Lung microvascular endothelial cell (primary cell): Measurements from ENCODE around the gene GRB10. TPM values are rescaled to one million over a fixed set of nuclear protein-coding genes. Genes with fewer than 3 reads are reported as not detected.

Source experiments
- DNase-seq, 2 donors: peaks; one replicate each; pipeline versions ENCODE4 v3.0.0 to v3.0.0-alpha.2; 2010; ENCODE audit warnings: low read depth in 2 of 2
- total RNA-seq: library from RNA; depleted of rRNA; stranded (reverse); fragments of >200 nt; gene quantifications from 2 replicates; pipeline ENCODE4 v1.2.1, GENCODE V29; 2014

The GRB10 gene
- total RNA-seq, 1 donor from 2014 or later, result 59.9 TPM

DNA sequence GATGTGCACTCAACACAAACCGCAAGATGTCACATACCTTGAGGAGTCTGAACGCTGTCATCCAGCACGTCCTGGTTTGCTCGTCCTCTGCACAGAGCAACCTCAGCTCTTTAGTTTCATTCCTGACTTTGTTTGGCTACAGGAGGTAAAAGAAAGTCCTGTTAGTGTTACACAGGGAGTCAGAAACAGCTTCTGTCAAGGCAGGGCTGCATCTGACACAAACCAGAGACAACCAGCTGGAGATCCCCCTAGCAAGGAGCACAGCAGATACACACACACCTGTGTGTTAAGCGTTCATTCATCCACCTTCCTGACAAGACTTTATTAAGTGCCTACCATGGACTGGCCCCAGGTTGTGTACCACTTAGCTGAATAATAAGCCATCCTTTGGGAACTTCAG lies 170.0 kb downstream of the GRB10 start:
- DNase-seq, result no peak

DNA sequence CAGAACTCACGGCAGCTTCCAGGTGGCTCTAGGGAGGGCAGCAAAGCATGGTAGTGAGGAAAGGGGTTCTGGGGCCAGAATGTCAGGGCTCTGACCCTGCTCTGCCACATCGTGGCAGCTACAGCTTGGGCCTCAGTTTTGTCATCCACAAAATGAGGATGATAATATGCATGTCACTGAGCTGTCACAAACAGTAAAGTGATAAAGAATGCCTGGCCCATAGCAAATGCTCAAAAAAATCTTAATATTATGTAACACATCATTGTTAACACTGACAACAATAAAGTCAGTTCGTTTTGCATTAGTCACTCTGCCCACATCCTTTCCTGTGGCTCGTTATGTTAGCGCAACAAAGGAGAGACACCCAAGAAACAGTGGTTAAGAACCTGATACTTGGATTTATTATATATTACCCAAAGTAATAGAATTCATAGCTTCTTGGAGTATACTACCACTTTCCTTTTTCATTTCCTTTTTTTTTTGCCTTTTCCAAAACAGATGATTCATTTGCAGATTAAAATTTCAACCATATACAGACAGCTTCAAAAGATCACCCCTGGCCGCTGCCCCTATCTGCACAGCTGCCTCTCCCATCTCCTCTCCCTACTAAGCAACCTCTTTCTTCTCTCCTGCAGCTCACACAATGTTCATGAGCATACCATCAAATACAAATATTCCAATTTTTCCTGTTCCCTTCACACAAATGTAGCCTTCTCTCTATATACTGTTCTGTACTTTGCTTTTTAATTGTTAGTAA lies 172.0 kb downstream of the GRB10 start:
- DNase-seq, result peak; percentile 22 to 79

DNA sequence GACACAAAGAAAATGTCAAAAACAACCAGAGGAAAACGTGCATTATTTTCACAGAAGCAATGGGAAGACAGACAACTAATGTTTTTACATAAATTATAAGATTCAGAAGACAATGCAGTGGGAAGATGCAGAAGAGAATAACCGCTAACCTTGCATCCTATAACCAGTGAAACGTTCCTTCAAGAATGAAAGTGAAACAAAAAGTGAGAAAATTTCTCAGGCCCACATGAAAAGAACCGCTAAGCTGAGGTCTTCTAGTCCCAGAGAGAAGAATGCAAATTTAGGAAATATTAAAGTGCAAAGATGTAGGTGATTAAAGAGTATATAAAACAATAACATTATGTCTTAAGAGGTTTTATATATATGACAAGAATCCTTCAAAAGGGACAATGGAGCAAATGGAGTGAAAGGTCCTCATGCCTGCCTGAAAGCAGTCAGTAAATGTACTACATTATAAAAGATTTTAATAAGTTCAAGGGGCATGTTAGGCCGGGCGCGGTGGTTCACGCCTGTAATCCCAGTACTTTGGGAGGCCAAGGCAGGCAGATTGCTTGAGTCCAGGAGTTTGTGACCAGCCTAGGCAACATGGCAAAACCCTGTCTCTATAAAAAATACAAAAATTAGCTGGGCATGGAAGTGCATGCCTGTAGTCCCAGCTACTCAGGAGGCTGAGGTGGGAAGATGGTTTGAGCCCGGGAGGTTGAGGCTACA lies 174.3 kb downstream of the GRB10 start:
- no peak for DNase-seq

DNA sequence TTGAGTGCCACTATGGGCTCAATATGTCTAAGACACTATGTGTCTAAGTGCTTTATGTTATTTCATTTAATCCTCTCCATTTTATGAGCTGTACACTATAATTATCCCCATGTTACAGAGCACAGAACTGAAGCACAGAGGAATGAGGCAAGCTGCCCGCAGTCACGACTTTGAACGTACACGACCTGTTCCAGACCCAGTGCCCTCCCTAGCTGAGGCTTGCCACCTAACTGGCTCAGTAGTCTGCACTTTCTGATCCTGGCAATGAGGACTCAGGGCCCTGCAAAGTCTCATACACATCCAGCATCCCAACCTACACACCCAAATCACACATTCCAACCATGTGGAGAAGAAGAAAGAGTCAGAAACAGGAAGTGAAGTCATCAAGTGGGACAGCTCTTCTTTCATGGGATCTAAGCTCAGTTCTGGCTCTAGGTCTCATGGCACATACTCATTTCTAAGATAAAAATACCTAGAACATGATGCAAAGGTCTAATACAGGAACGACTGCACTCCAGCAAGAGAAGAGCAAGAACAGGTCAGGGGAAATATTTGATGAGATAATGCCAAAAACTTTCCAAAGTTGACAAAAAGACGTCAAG lies 175.1 kb downstream of the GRB10 start:
- no peak for DNase-seq

DNA sequence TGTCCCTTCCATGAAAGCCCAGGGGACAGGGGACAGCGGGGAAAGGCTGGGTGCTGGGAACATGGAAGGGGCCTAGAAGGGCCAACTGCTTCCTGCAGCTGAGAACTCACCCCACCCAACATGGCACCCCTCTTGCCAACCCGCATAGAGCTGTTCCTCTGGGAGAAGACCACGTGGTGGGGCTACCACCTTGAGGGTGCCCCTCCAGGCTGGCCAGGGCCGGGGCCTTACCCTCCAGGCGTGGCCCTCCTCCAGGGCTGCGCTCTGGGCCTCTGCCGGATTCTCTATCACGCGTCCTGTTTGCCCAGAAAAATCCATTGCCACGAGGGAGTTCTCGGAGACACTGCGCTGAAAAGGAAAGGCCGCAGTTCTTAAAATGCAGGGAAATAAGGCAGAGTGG lies 177.6 kb downstream of the GRB10 start:
- DNase-seq, result no peak

DNA sequence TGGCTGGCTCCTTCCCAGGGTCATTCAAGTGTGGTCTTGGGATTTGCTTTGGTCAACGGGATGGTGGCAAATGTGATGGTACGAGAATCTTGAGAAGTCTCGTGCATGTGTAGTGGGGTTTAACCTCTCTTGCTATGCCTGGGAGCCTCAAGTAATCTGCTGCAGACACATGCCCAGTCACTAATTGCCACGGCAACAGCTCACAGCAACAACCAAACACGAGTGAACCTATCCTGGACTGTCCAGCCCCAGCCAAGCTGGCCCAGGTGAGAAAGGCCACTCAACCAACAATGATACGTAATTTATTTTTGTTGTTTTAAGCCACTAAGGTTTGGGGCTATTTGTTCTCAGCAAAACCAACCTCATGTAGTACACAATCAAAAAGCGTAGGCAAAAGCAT lies 179.4 kb downstream of the GRB10 start:
- DNase-seq, result peak in 1 of 2 donors; percentile 31

DNA sequence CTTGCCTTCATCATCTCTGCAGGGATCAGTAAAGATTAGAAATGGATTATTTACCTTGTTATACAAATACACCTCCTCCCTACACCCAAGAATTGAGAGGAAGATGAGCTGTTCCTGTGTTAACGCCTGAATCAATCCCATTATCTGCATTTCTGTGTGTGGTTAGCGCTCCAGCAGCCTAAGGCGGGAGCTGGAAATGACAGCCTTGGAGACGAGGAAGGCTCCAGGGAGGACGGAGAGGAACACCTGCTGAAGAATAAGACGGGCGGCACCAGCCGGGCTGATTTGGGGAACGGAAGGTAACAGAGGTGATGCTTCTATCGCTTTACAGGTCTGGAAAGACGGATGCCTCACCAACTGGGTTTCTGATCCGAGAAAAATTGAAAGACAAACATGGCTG lies 183.3 kb downstream of the GRB10 start:
- no peak for DNase-seq

DNA sequence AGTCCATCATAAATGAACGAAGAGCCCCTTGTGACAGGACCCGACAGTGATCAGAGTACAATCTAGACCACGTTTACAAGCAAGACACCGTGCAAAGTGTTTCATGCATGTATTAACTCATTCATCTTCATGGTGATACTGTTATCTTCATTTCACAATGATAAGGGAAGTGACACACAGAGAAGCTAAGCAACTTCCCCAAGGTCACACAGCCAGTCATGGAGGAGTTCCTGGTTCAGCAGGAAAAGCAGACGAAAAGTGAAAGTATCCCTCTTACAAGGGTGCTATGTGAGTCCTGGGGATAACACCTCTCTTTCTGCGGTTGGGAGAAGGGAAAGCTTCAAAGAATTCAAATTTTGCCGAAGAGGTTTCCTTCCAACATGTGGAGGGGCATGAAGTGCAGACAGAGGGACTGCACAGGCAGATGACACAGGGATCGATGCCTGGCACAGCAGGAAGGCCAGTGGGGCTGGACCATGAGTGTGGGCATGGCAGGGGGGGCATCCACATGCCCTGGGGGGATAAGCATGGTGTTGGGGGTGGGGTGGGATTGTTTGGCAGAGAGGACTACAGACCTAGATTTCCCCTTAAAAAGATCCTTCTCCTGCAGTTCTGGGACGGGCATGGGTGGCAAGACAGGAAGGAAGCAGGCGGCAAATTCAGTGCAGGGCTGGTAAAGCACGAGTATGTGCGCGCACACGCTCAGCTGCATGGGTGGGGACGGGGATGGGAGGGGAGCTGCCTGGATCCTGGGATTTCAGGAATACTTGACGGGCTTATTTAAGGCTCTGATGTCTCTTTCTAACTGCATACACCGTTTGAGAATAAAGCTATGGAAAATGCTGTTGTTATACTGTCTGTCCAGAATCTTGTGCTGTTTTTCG lies 184.0 kb downstream of the GRB10 start:
- no peak for DNase-seq

DNA sequence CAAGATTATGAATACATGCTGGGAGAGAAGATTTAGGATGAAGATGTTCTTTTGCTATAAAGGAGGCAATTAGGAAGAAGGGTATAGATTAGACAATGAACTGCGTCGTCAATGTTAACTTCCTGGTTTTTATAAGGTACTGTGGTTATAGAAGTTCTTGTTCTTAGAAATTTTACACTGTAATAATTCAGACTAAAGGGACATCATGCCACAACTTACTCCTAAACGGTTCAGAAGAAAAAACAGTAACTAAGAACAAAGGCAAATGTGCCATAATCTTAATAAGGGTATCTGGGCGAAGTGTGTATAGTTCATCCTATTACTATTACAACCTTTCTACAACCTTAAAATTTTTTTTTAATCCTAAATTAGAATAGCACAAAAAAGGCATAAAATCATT lies 186.2 kb downstream of the GRB10 start:
- no peak for DNase-seq

DNA sequence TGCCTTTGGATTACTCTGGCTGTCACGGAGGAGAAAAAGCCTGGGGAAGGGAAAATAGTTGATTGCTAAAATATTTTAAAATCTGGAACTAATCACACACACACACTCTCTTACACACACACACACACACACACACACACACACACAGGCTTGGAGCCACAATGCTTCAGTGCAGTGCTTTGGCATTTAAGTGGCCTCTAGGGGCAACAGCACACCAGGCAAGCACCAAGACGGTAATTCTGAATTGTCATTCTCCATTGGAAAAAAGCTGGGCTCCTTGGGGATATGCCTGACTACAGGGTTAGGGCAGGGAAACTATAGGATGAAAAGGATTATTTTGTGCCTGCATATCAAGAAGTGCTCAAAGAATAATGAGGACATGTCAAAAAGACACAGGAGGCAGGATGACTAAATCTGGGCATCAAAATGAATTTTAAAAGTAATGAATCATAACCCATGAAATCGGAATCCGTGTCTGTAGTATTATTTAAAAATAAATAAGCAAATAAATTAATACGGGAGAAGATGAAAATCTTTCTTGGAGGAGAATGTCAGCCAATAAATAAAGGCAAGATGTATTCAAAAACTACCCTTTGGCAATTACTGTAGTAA lies 187.1 kb downstream of the GRB10 start:
- peak; percentile 64 to 72 for DNase-seq

DNA sequence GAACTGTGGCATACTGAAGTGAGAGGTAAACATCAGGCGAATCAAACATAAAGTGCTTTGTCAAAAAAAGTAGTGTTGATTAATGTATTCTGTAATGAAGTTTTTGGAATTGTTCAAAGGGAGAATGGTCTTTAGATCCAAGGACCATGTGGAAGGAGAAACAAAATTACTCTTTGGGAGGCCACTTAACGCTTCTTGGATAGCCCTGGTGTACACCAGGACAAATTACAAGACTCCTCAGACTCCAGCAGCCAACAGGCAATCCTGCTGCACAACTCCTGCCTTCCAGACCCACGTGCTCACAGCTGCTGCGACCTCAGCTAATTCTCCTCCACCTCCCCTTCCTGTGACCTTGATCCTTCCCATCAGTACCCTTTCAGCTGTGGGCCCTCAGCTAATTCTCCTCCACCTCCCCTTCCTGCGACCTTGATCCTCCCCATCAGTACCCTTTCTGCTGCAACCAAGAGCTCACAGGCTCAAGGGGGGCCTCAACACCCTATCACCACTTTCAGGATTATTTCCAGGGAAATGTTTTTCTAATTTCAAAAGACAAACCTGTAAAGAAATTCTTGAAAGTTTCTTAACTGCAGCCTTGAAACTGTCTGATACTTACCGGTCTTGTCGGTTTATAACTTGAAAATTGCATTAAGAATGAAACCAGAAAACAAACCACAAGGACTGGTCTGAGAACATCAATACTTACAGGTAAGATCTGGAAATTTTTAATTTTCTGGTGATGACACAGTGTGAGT lies 187.8 kb downstream of the GRB10 start:
- no peak for DNase-seq

DNA sequence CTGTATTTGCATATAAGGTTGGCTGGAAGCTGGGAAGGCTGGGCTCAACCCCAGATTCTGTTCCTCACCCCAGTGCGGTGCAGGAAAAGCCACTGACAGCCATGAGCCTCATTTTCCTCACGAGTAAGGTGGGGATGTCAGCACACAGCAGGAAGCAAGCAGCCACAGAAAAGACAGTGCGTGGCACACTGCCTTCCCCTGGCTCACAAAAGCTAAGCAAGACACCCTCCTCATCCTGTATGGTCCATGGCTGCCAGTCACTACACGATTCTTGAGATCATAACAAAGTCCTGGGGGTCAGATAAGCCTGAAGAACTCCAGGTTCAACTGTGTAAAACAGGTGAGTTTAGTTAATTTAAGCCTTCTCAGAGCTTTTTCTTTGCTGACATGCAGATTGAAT lies 188.6 kb downstream of the GRB10 start:
- no peak for DNase-seq

DNA sequence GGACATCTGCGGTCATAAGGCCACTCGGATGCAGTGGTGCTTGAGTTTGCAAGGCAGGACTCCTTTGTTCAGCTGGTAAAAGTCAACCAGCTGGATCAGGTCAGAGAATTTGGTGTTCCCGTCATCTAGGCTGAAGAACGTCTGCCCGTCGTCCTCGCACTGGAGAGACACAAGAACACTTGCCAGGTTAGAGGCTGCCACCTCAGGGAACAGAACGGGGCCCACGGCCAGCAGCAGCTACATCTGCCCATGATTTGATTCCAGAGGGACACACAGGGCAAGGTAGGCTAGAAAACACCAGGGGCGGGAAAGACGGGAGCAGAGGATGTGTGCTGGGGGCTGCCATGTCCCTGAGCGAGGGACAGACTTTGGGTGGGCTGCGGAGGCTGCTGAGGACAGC lies 189.8 kb downstream of the GRB10 start:
- no peak for DNase-seq

DNA sequence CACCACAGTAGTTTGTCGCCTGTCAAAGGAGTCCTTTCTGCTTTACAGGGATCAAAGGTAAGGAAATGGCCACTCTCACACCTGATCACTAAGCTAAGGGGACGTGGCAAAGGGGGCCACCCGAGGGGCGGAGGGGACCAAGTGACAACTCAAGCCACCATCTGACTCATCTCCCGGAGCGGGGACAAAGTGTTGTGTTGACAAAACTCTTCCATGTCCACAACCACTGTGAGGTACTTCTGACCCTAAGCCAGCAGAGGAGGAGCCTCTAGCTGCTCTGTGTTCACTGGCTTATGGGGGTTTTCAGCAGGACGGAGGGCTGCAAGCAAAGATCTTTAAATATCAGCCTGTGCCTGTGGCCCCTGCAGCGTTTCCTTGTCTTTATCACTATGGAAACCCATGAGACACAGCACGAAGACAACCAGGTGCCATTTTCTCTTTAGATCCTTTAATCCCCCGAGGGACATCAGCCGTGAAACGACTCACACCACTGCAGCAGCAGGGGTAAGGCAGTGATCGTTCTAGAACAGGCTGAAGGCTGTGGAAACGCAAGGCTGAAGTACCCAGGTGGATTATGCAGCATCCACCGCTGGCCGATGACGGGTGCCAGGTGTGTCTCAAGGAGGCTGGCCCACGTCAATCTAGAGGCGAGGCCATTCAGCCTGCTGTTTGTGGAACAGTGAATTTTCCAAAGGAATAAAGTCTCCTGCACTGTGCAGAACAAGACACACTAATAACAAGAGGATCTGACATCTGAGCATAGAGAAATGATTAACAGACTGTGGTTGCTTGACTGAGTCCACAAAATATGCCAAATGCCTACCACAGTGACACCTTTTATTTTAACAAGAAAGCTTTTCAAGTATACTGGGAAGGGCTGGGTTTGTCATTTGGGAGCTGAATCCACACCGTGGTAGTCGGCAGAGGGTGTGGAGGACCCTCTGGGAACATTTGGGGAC lies 190.9 kb downstream of the GRB10 start:
- DNase-seq, result no peak

DNA sequence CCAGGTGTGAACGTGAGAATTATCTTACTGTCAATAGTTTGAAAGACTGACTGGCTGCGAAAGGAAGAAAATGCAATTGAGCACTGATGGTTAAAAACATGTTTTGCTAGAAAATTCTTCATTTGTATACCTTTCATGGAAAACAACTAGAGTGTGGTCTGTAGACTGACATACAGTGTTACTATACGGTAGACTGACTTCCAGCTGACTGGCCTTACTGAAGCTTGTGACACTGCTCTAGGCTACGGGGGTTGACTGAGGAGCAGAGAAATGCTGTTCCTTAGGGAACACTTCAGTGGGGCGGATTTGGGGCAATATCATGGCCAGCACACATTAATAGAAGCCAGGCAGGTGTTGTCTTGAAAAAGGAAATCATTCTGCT lies 191.6 kb downstream of the GRB10 start:
- DNase-seq, result no peak

DNA sequence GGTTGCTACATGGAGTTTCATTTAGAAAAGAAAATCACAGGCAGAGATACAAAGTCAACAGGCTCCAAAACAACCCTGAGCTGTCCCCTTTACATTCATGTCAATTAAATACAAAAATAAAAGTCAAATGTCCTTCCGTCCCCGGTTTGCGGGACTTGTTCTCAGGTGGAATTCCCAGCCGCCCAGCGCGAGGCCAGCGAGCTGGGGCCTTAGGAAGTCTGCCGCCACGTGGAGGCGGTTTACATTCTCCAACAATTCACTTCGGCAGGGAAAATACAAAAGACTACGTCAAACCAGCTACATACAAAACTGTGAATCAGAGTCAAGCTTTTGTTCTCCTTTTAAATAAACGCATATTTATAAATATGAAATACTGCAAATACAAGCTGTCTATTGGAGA lies 192.2 kb downstream of the GRB10 start:
- no peak for DNase-seq

DNA sequence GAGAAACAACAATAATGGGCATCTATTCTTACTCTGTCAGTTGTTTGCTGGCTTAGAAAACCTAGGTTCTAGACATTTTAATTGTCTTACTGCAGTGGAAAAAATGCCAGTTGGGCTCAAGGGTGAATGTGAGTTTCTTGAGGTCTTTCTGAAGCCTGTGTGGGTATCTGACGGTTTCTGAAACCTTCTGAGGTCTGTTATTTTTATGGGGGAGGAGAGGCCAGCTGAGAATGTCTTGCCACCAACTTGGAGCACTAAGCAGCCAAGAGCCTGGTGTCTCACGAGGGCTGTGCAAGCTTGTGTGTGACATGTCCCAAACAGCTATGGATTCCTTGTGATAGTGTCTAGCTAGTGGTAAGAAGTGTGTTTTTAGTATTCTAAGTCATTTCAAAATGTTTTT lies 193.3 kb downstream of the GRB10 start:
- no peak for DNase-seq

DNA sequence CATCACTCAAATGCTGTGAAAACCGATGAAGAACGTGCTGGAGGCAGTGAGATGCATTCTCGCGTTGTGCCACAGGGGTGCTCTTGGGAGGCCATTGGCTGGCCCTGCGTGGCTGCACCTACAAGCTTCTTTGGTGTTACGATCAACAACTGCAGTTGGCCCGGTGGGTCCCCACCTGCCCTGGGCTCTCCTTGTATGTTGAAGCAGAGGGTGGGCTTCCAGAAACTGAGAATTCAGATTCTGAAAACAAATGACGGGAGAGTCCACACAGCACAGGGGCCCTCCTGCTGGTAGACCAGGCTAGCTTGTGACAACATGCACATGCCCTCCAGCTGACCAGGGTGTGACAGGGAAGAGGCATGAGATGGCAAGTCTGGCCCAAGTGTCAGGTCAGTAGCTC lies 193.8 kb downstream of the GRB10 start:
- peak in 1 of 2 donors; percentile 19 for DNase-seq

DNA sequence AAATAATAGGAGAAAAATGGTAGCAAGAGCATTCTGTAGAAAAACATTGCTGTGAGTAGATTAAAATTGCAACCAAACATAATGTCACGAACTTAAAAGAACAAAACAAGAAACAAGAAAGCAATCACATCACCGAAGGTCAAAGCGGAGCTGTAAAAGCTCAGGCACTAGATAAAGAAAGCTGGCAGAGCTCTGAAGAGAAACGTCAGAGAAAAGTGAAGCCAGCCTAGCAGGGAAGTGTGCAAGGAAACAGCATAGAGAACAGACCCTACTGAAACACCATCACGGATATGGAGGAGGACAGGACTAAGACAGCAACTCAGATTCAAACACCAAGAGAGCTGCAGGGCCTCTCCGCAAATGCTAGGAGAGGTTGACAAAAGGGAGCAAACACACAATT lies 195.0 kb downstream of the GRB10 start:
- no peak for DNase-seq
